Activated naive CD4-positive, alpha-beta T cell treated with anti-CD3 and anti-CD28 coated beads, Interleukin-2, amount 50 U/mL, for 24 hours (primary cell): Measurements from ENCODE around the gene PNMA1.

Experiments used
- H3K27ac Mint-ChIP-seq: one replicate; pipeline ENCODE4 v1.8.0; 2021; ENCODE audit warnings: mild to moderate bottlenecking, mixed read lengths
- H3K27me3 Mint-ChIP-seq: one replicate; pipeline ENCODE4 v1.8.0; 2021; ENCODE audit warnings: mixed read lengths
- H3K36me3 Mint-ChIP-seq: one replicate; pipeline ENCODE4 v1.8.0; 2021; ENCODE audit warnings: mixed read lengths
- H3K4me1 Mint-ChIP-seq: one replicate; pipeline ENCODE4 v1.8.0; 2021; ENCODE audit warnings: mixed read lengths
- H3K4me3 Mint-ChIP-seq: one replicate; pipeline ENCODE4 v1.8.0; 2021; ENCODE audit warnings: mild to moderate bottlenecking, mixed read lengths
- H3K9me3 Mint-ChIP-seq: one replicate; pipeline ENCODE4 v1.8.0; 2021; ENCODE audit warnings: mixed read lengths

PNMA1 gene

DNA sequence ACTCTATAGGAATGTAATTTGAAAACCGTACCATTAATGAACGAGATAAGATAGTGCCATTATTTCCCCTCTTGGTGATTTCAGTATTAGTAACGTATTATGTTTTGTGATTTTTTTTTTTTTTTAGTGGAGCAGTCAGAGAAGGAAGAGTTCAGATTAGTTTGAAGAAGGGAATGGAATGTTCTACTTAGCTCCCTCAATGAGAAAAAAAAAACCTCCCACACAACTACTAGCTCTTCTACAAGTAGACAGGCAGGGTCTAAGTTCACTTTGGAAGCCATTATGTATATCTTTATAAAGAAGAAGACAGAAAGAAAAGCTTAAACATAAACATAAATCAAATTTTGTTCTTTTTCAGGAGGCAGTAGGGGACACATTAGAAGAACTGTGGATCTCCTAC is 27.3 kb downstream of the PNMA1 start:
- Mint-ChIP-seq H3K4me3 (no peak overlapping the region), H3K27me3 (no peaks in the 10 kb centered on the region), H3K27ac (no peak overlapping the region), H3K9me3 (no peaks in the 10 kb centered on the region), H3K4me1 (no peaks in the 10 kb centered on the region), H3K36me3 (peaks cover 5% of the 10 kb centered on the region)

GRCh38 chr14:73685328-73685727 is 28.9 kb downstream of the PNMA1 start:
- Mint-ChIP-seq H3K4me1 (no peaks in the 10 kb centered on the region), H3K9me3 (no peaks in the 10 kb centered on the region), H3K27me3 (no peaks in the 10 kb centered on the region), H3K4me3 (no peak overlapping the region), H3K36me3 (peaks cover 5% of the 10 kb centered on the region), H3K27ac (no peak overlapping the region)

GRCh38 chr14:73684627-73685026 is 29.6 kb downstream of the PNMA1 start:
- Mint-ChIP-seq H3K4me1 (no peaks in the 10 kb centered on the region), H3K4me3 (no peak overlapping the region), H3K9me3 (no peaks in the 10 kb centered on the region), H3K27me3 (no peaks in the 10 kb centered on the region), H3K36me3 (peaks cover 5% of the 10 kb centered on the region), H3K27ac (no peak overlapping the region)

DNA sequence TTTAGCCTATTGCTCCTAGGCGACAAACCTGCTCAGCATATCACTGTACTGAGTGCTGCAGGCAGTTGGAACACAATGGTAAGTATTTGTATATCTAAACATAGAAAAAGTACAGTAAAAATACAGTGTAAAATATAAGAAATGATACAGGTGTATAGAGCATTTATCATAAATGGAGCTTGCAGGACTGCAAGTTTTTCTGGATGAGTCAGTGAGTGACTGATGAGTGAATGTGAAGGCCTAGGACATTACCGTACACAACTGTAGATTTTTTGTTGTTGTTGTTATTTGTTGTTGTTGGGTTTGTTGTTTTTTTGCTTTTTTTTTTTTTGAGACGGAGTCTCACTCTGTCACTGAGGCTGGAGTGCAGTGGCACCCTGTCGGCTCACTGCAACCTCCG is 33.4 kb downstream of the PNMA1 start:
- no peak overlapping the region for H3K4me3 Mint-ChIP-seq
- no peaks in the 10 kb centered on the region for H3K9me3 Mint-ChIP-seq
- no peak overlapping the region for H3K27ac Mint-ChIP-seq
- H3K27me3 Mint-ChIP-seq: no peaks in the 10 kb centered on the region
- no peaks in the 10 kb centered on the region for H3K36me3 Mint-ChIP-seq
- H3K4me1 Mint-ChIP-seq: no peaks in the 10 kb centered on the region

- Mint-ChIP-seq H3K4me3 (no peak overlapping the region), H3K27ac (no peak overlapping the region), H3K9me3 (no peaks in the 10 kb centered on the region), H3K27me3 (no peaks in the 10 kb centered on the region), H3K4me1 (no peaks in the 10 kb centered on the region), H3K36me3 (no peaks in the 10 kb centered on the region)
Observed at GRCh38 chr14:73678698-73679097, 35.5 kb downstream of the PNMA1 start.

- no peak overlapping the region for H3K27ac Mint-ChIP-seq
- no peaks in the 10 kb centered on the region for H3K27me3 Mint-ChIP-seq
- no peaks in the 10 kb centered on the region for H3K36me3 Mint-ChIP-seq
- no peak overlapping the region for H3K4me3 Mint-ChIP-seq
- H3K4me1 Mint-ChIP-seq: no peaks in the 10 kb centered on the region
- no peaks in the 10 kb centered on the region for H3K9me3 Mint-ChIP-seq
Observed at GRCh38 chr14:73674986-73675385, 39.2 kb downstream of the PNMA1 start.

DNA sequence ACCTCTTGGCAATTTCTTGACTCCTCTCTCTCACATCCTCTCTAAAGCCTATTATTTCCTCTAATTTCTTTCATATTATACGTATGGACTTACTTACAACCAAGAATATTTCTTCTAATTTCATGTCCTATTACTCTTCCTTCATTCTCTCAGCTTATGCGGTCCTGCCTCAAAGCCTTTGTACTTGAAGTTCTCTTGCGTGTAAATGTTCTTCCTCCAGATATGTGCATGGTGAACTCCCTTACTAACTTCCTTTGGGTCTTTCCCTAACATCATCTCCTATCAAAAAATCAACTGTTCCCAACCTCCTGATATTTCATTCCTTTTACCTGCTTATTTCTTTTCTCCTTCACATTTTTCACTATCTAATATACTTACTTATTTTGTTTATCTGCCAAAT is 46.3 kb downstream of the PNMA1 start:
- H3K4me1 Mint-ChIP-seq: peaks cover 4% of the 10 kb centered on the region
- H3K36me3 Mint-ChIP-seq: no peaks in the 10 kb centered on the region
- no peak overlapping the region for H3K4me3 Mint-ChIP-seq
- no peaks in the 10 kb centered on the region for H3K9me3 Mint-ChIP-seq
- H3K27me3 Mint-ChIP-seq: no peaks in the 10 kb centered on the region
- H3K27ac Mint-ChIP-seq: no peak overlapping the region

GRCh38 chr14:73666583-73666982 is 47.6 kb downstream of the PNMA1 start:
- no peaks in the 10 kb centered on the region for H3K27me3 Mint-ChIP-seq
- H3K4me1 Mint-ChIP-seq: peaks cover 4% of the 10 kb centered on the region
- H3K36me3 Mint-ChIP-seq: peaks cover 3% of the 10 kb centered on the region
- no peaks in the 10 kb centered on the region for H3K9me3 Mint-ChIP-seq
- H3K27ac Mint-ChIP-seq: no peak overlapping the region
- H3K4me3 Mint-ChIP-seq: no peak overlapping the region

DNA sequence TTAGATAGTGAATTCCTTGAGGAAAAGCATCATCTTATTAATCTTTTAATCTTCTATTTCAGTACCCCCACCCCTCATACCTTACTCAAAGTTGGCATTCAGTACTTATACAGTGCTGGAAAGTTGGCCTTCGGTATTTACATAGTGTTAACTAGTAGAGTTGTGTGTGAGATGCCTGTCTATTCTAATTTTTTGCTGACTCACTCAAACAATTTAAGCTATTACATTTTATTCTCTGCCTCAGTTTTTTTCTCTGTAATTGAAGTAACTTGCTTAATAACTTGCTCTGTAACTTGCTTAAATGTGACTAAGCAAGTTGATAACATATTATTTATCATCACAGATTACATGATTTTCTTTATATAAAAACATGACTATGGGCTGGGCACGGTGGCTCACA is 49.1 kb downstream of the PNMA1 start:
- H3K27ac Mint-ChIP-seq: no peak overlapping the region
- peaks cover 4% of the 10 kb centered on the region for H3K4me1 Mint-ChIP-seq
- H3K36me3 Mint-ChIP-seq: peaks cover 4% of the 10 kb centered on the region
- H3K27me3 Mint-ChIP-seq: no peaks in the 10 kb centered on the region
- no peak overlapping the region for H3K4me3 Mint-ChIP-seq
- H3K9me3 Mint-ChIP-seq: no peaks in the 10 kb centered on the region

DNA sequence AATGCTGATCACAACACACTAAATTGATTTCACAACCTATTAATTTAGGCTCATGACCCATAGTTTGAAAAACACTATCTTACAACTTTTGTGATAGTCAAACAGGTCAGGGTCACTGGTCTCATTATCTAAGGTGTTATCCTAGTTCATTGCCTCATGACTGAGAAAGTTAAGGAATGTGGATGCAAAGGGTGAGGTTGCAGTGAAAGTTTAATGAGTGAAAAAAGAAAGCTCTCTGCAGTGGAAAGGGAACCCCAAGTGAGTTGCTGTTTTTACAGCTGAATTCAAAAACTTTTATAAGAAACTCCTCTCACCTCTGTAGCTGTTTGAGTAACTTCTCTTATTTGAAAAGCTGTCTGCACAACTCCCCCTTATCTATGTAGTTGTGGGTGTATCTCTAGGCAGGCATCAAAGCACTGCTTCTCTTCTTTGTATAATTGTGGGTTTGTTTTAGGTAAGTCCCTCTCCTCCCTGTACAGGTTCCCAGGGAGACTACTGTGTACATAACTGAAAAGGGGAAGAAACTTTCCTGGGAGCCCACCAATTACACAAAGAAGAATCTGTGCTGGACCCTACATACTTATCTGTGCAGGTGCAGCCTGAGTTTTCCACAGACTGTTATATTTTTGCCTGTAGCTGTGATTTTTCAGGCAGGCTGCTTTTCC is 50.5 kb downstream of the PNMA1 start:
- H3K27me3 Mint-ChIP-seq: no peaks in the 10 kb centered on the region
- peaks cover 4% of the 10 kb centered on the region for H3K36me3 Mint-ChIP-seq
- H3K27ac Mint-ChIP-seq: no peak overlapping the region
- no peak overlapping the region for H3K4me3 Mint-ChIP-seq
- peaks cover 4% of the 10 kb centered on the region for H3K4me1 Mint-ChIP-seq
- H3K9me3 Mint-ChIP-seq: no peaks in the 10 kb centered on the region

GRCh38 chr14:73662487-73662943 is 51.7 kb downstream of the PNMA1 start:
- peaks cover 4% of the 10 kb centered on the region for H3K4me1 Mint-ChIP-seq
- no peak overlapping the region for H3K4me3 Mint-ChIP-seq
- no peaks in the 10 kb centered on the region for H3K27me3 Mint-ChIP-seq
- H3K27ac Mint-ChIP-seq: no peak overlapping the region
- H3K9me3 Mint-ChIP-seq: no peaks in the 10 kb centered on the region
- H3K36me3 Mint-ChIP-seq: peaks cover 6% of the 10 kb centered on the region

DNA sequence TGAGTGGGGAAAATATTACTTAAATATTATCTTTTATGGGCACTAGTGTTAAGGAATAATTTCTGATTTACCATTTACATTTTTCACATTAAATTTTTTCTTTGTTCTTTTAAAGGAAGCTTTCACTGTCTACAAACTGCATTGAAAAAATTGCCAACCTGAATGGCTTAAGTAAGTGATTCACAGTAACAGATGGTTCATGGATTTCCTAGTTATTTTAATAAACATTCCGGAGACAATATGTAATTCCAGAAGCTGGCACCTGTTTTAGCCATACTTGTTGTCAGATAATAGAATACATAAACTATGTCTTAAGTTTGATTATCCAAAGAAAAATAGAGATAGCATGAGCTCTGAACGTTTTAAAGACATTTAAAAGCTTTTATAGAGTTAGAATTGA is 52.3 kb downstream of the PNMA1 start:
- H3K36me3 Mint-ChIP-seq: peaks cover 6% of the 10 kb centered on the region
- no peak overlapping the region for H3K27ac Mint-ChIP-seq
- H3K27me3 Mint-ChIP-seq: no peaks in the 10 kb centered on the region
- H3K4me1 Mint-ChIP-seq: peaks cover 4% of the 10 kb centered on the region
- H3K9me3 Mint-ChIP-seq: no peaks in the 10 kb centered on the region
- no peak overlapping the region for H3K4me3 Mint-ChIP-seq
